Measurements from ENCODE around the gene FLNC. TPM values are rescaled to one million over a fixed set of nuclear protein-coding genes. Genes with fewer than 3 reads are reported as not detected.

The FLNC gene
- total RNA-seq, 1 donor from 2014 or later, result 0.03 TPM

DNA sequence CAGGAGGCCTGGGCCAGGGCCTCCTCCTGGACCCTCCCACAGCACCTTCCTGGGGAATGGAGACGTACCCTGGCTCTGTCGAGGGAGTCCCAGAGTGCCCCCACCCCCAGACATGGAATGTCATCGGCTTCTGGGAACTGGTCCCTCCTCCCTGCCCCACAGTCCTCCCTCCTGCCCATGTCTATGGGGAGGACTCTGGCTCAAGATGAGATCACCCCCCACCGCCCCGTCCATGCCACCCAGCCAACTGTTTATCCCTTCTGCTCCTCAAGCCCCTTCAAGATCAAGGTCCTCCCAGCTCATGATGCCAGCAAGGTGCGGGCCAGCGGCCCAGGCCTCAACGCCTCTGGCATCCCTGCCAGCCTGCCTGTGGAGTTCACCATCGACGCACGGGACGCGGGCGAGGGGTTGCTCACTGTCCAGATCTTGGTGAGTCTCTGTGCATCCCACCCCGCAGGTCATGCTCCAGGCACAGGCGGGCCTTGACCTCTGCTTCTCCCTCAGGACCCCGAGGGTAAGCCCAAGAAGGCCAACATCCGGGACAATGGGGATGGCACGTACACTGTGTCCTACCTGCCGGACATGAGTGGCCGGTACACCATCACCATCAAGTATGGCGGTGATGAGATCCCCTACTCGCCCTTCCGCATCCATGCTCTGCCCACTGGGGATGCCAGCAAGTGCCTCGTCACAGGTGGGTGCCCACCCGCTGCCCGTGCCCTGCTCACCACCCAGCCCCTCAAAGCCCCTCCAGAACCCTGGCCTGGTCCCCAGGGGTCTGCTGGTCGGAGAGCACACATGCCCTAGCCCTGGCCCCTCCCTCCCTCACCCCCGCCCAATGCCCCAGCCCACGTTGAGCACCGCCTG, 18.3 kb downstream of the FLNC start:
- Mint-ChIP-seq H3K4me1 (ENCODE audit: low read depth) (no peaks in the 10 kb centered on the region), H3K36me3 (ENCODE audit: low read depth) (no peaks in the 10 kb centered on the region), H3K27me3 (ENCODE audit: insufficient read depth) (peaks cover 4% of the 10 kb centered on the region), H3K4me3 (no peak overlapping the region), H3K27ac (no peak overlapping the region), H3K9me3 (no peaks in the 10 kb centered on the region)
- intact Hi-C loops (cut with micrococcal nuclease), result no loop called here
- DNase-seq (ENCODE audit: low spot score), result no peak

GRCh38 chr7:128849156-128849515, 18.9 kb downstream of the FLNC start:
- H3K9me3 Mint-ChIP-seq, result no peaks in the 10 kb centered on the region
- no peak overlapping the region for H3K27ac Mint-ChIP-seq
- H3K4me1 Mint-ChIP-seq (ENCODE audit: low read depth), result no peaks in the 10 kb centered on the region
- intact Hi-C loops (cut with micrococcal nuclease), result no loop called here
- peaks cover 4% of the 10 kb centered on the region for H3K27me3 Mint-ChIP-seq (ENCODE audit: insufficient read depth)
- DNase-seq (ENCODE audit: low spot score), result no peak
- no peak overlapping the region for H3K4me3 Mint-ChIP-seq
- H3K36me3 Mint-ChIP-seq (ENCODE audit: low read depth), result no peaks in the 10 kb centered on the region

- H3K4me3 Mint-ChIP-seq, result no peak overlapping the region
- no peaks in the 10 kb centered on the region for H3K36me3 Mint-ChIP-seq (ENCODE audit: low read depth)
- H3K27me3 Mint-ChIP-seq (ENCODE audit: insufficient read depth), result peaks cover 4% of the 10 kb centered on the region
- no peak for DNase-seq (ENCODE audit: low spot score)
- no peak overlapping the region for H3K27ac Mint-ChIP-seq
- intact Hi-C loops (cut with micrococcal nuclease), result no loop called here
- H3K4me1 Mint-ChIP-seq (ENCODE audit: low read depth), result no peaks in the 10 kb centered on the region
- H3K9me3 Mint-ChIP-seq, result no peaks in the 10 kb centered on the region
Observed at GRCh38 chr7:128849804-128850490, 19.7 kb downstream of the FLNC start.

DNA sequence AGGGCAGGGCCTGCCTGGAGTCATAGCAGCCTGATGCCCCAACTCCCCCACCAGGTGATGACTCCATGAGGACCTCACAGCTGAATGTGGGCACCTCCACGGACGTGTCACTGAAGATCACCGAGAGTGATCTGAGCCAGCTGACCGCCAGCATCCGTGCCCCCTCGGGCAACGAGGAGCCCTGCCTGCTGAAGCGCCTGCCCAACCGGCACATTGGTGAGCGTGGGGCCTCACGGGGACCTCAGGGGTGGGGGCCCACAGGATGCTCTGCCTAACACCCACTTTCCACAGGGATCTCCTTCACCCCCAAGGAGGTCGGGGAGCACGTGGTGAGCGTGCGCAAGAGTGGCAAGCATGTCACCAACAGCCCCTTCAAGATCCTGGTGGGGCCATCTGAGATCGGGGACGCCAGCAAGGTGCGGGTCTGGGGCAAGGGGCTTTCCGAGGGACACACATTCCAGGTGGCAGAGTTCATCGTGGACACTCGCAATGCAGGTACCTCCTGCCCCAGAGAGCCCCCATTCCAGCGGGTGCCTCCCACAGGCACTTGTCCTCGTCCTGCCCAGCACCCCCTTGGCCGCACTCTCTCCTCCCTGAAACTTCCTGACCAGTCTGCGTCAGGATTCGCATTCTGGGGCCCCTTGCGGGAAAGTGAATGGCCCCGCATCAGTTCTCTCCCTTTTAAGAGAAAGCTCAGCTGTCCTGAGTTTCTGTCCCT, 22.5 kb downstream of the FLNC start:
- Mint-ChIP-seq H3K36me3 (ENCODE audit: low read depth) (no peaks in the 10 kb centered on the region), H3K27ac (no peak overlapping the region), H3K27me3 (ENCODE audit: insufficient read depth) (peaks cover 4% of the 10 kb centered on the region), H3K4me1 (ENCODE audit: low read depth) (no peaks in the 10 kb centered on the region), H3K9me3 (no peaks in the 10 kb centered on the region), H3K4me3 (no peak overlapping the region)
- DNase-seq (ENCODE audit: low spot score), result no peak
- intact Hi-C loops (cut with micrococcal nuclease), result no loop called here

- no peaks in the 10 kb centered on the region for H3K4me1 Mint-ChIP-seq (ENCODE audit: low read depth)
- intact Hi-C loops (cut with micrococcal nuclease), result no loop called here
- H3K9me3 Mint-ChIP-seq, result no peaks in the 10 kb centered on the region
- H3K4me3 Mint-ChIP-seq, result no peak overlapping the region
- no peaks in the 10 kb centered on the region for H3K36me3 Mint-ChIP-seq (ENCODE audit: low read depth)
- DNase-seq (ENCODE audit: low spot score), result no peak
- H3K27me3 Mint-ChIP-seq (ENCODE audit: insufficient read depth), result peaks cover 4% of the 10 kb centered on the region
- no peak overlapping the region for H3K27ac Mint-ChIP-seq
Observed at GRCh38 chr7:128853799-128854198, 23.6 kb downstream of the FLNC start.

DNA sequence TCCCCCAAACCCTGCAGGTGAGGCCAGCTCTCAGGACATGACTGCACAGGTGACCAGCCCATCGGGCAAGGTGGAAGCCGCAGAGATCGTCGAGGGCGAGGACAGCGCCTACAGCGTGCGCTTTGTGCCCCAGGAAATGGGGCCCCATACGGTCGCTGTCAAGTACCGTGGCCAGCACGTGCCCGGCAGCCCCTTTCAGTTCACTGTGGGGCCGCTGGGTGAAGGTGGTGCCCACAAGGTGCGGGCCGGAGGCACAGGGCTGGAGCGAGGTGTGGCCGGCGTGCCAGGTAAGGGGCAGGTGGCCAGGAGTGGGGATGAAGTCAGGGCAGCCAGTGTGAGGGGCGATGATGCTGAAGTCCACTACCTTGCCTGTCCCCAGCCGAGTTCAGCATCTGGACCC, 24.2 kb downstream of the FLNC start:
- Mint-ChIP-seq H3K27me3 (ENCODE audit: insufficient read depth) (peaks cover 4% of the 10 kb centered on the region), H3K9me3 (no peaks in the 10 kb centered on the region), H3K27ac (no peak overlapping the region), H3K4me1 (ENCODE audit: low read depth) (no peaks in the 10 kb centered on the region), H3K36me3 (ENCODE audit: low read depth) (no peaks in the 10 kb centered on the region), H3K4me3 (no peak overlapping the region)
- intact Hi-C loops (cut with micrococcal nuclease), result no loop called here
- DNase-seq (ENCODE audit: low spot score), result no peak

DNA sequence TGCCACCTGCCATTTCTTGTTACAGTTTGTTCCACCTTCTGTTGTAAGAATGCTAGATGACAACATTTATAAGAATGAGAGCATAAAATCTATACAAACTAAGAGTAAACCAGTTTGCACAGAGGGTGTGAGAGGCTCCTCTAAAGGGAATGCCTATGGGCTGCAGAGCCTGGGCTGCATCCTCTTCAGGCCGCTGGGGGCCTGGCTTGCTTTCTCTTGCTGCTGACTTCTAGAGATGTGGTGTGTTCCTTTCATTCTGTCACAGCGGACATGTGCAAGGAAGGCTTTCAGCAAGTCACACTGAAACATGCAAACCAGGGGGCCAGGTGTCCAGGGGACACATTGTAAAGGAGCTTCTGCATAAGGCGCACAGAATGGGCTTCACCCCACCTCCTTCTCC, 25.4 kb downstream of the FLNC start:
- intact Hi-C loops (cut with micrococcal nuclease), result no loop called here
- Mint-ChIP-seq H3K27me3 (ENCODE audit: insufficient read depth) (peaks cover 1% of the 10 kb centered on the region), H3K4me3 (no peak overlapping the region), H3K36me3 (ENCODE audit: low read depth) (no peaks in the 10 kb centered on the region), H3K4me1 (ENCODE audit: low read depth) (peaks cover 2% of the 10 kb centered on the region), H3K27ac (no peak overlapping the region), H3K9me3 (no peaks in the 10 kb centered on the region)
- no peak for DNase-seq (ENCODE audit: low spot score)

- H3K4me3 Mint-ChIP-seq, result no peak overlapping the region
- peaks cover 6% of the 10 kb centered on the region for H3K4me1 Mint-ChIP-seq (ENCODE audit: low read depth)
- peaks cover 1% of the 10 kb centered on the region for H3K27me3 Mint-ChIP-seq (ENCODE audit: insufficient read depth)
- no peaks in the 10 kb centered on the region for H3K36me3 Mint-ChIP-seq (ENCODE audit: low read depth)
- no peaks in the 10 kb centered on the region for H3K9me3 Mint-ChIP-seq
- intact Hi-C loops (cut with micrococcal nuclease), result no loop called here
- no peak for DNase-seq (ENCODE audit: low spot score)
- no peak overlapping the region for H3K27ac Mint-ChIP-seq
Observed at GRCh38 chr7:128856001-128856718, 26.0 kb downstream of the FLNC start.

DNA sequence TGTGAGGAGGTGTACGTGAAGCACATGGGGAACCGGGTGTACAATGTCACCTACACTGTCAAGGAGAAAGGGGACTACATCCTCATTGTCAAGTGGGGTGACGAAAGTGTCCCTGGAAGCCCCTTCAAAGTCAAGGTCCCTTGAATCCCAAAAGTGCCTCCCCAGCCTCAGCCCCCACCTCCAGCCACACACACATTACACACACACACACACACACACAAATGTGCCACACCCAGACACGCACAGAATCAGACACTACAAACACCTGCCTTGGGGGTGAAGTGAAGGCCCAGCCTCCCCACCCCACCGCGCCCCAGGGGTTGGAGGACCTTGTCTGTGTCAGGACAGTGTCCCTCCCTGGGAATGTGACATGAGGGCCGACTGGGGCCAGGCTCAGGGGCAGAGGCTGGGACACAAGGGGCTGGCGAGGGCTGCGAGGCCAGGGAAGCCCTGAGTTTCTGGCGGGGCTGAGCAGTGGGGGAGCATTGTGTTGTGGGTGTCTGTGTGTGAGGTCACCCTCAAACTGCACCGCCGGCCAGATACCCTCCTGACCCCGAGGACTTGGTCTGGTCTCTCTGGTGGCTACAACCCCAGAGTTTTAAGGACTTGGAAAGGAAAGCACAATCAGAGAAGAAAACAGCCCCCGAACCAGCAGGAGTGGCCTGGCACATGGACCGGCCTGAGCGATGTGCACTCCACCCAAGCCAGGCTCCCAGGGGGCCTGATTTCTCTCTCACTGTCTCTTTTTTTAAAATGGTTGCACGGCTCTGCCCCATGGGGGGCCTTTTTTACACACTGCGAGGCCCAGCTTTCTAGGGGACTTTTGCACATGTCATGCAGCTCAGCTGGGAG, 28.4 kb downstream of the FLNC start:
- H3K9me3 Mint-ChIP-seq, result no peaks in the 10 kb centered on the region
- no peak overlapping the region for H3K27ac Mint-ChIP-seq
- peaks cover 4% of the 10 kb centered on the region for H3K36me3 Mint-ChIP-seq (ENCODE audit: low read depth)
- no peaks in the 10 kb centered on the region for H3K27me3 Mint-ChIP-seq (ENCODE audit: insufficient read depth)
- H3K4me3 Mint-ChIP-seq, result no peak overlapping the region
- peaks cover 15% of the 10 kb centered on the region for H3K4me1 Mint-ChIP-seq (ENCODE audit: low read depth)
- intact Hi-C loops (cut with micrococcal nuclease), result no loop called here
- DNase-seq (ENCODE audit: low spot score), result no peak

GRCh38 chr7:128859232-128860157, 29.3 kb downstream of the FLNC start:
- intact Hi-C loops (cut with micrococcal nuclease), result no loop called here
- no peak overlapping the region for H3K27ac Mint-ChIP-seq
- H3K36me3 Mint-ChIP-seq (ENCODE audit: low read depth), result peaks cover 6% of the 10 kb centered on the region
- H3K9me3 Mint-ChIP-seq, result no peaks in the 10 kb centered on the region
- no peak overlapping the region for H3K4me3 Mint-ChIP-seq
- peaks cover 19% of the 10 kb centered on the region for H3K4me1 Mint-ChIP-seq (ENCODE audit: low read depth)
- DNase-seq (ENCODE audit: low spot score), result no peak
- H3K27me3 Mint-ChIP-seq (ENCODE audit: insufficient read depth), result no peaks in the 10 kb centered on the region
